Hepatocyte (in vitro differentiated cells): Measurements from ENCODE around the gene COPS3.

Experiments
- EZH2phosphoT487 ChIP-seq: fragments of 200-600 bp; sonication (generic); IDR thresholded peaks from one replicate; pipeline ENCODE4 v1.6.1; 2018; ENCODE audit warnings: antibody characterized with exemption, mild to moderate bottlenecking, low read depth, moderate library complexity; ENCODE audit not compliant: unreplicated experiment, severe bottlenecking
- TF ChIP-seq, protein P1 (sequence below): fragments of 200-600 bp; sonication (generic); IDR thresholded peaks from 2 replicates; pipeline ENCODE4 v1.5.1; 2016; ENCODE audit warnings: antibody characterized with exemption, mild to moderate bottlenecking; ENCODE audit not compliant: poor library complexity

DNA sequence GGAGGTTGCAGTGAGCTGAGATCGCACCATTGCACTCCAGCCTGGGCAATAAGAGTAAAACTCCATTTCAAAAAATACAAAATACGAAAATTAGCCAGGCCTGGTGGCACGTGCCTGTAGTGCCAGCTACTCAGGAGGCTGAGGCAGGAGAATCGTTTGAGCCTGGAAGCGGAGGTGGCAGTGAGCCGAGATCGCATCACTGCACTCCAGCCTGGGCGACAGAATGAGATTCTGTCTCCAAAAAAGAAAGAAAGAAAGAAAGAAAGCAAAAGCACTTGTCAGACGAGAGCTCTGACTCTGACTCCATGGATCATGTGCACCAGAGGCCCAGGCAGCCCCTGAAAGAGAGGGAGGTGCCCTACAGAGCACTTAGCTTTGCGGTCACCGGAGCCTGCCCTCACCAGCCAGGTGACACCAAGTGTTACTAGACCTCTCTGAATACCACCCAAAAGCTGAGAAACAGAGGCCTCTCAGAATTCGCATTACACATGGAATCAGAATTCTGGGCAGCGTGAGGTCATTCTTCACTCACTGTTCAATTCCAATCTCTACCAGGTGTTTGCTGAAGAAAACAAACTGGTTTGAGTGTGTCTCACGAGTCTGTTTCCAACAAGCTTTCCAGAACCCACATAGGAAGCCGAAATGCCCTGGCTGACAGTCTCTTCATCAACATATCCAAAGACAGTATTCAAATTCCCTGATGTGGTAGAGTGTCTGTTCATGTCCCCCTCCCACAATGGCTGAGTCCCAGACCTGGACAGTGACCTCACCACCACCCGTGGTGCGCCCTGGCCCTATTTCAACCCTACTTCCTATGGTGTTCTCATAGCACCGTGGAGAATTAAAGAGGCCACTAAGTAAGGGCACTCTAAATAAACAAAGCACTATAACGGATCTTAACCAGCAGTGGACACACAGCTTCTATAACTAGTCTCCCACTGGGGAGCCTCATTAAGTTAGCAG lies 45.6 kb downstream of the COPS3 start:
- TF ChIP-seq, protein P1, sequence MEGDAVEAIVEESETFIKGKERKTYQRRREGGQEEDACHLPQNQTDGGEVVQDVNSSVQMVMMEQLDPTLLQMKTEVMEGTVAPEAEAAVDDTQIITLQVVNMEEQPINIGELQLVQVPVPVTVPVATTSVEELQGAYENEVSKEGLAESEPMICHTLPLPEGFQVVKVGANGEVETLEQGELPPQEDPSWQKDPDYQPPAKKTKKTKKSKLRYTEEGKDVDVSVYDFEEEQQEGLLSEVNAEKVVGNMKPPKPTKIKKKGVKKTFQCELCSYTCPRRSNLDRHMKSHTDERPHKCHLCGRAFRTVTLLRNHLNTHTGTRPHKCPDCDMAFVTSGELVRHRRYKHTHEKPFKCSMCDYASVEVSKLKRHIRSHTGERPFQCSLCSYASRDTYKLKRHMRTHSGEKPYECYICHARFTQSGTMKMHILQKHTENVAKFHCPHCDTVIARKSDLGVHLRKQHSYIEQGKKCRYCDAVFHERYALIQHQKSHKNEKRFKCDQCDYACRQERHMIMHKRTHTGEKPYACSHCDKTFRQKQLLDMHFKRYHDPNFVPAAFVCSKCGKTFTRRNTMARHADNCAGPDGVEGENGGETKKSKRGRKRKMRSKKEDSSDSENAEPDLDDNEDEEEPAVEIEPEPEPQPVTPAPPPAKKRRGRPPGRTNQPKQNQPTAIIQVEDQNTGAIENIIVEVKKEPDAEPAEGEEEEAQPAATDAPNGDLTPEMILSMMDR = no peak
- no peak for TF ChIP-seq EZH2phosphoT487
